AG04449 (cell line): Measurements from ENCODE around the gene RHOF.

Source experiments
- CTCF ChIA-PET: fragments of 350-600 bp; formaldehyde crosslinking; extraction: SDS; loops from one replicate; lab custom pipeline; 2021; ENCODE audit warnings: antibody characterized with exemption; lab: Yijun Ruan, JAX
- POLR2A ChIA-PET: fragments of 400-600, 350-600 bp; formaldehyde crosslinking; extraction: SDS; loops from one replicate; lab custom pipeline; 2020; ENCODE audit warnings: antibody characterized with exemption, inconsistent platforms; lab: Yijun Ruan, JAX
- DNase-seq: peaks from one replicate; pipeline ENCODE4 v3.0.0-alpha.2; 2010; ENCODE audit warnings: low read depth, low spot score
- H3K4me3 ChIP-seq: 2 replicates; pipeline ENCODE4 v1.5.1; 2011; ENCODE audit warnings: low read depth, mild to moderate bottlenecking, control low read depth, low read length
- CTCF ChIP-seq: IDR thresholded peaks from one replicate; pipeline ENCODE4 v1.5.1; 2011; ENCODE audit warnings: mild to moderate bottlenecking, moderate library complexity, low read length, control low read depth, inconsistent platforms; ENCODE audit not compliant: insufficient read depth; ENCODE audit errors: missing control alignments

Gene RHOF

GRCh38 chr12:121788176-121788818 is 5.2 kb downstream of the RHOF start:
- DNase-seq, result no peak
- no peak overlapping the region for H3K4me3 ChIP-seq
- ChIA-PET POLR2A (interaction anchor here (0.6 to 0.8 kb wide), 3 partner anchors 8 to 49 kb away, joined by 3 read pairs; no protein-coding TSS in a partner anchor), CTCF (interaction anchor here (1.1 to 32.5 kb wide), 6 partner anchors 11 to 101 kb away, joined by 3 to 1100 read pairs (median 18); partner anchors contain the start of genes RHOF and SETD1B)
- TF ChIP-seq CTCF, result no peak

GRCh38 chr12:121787063-121788025 is 6.1 kb downstream of the RHOF start:
- no peak for DNase-seq
- ChIA-PET POLR2A (interaction anchor here (0.6 to 0.9 kb wide), 4 partner anchors 9 to 50 kb away, joined by 3 to 4 read pairs (median 3); no protein-coding TSS in a partner anchor), CTCF (interaction anchor here (0.8 to 32.5 kb wide), 8 partner anchors 10 to 102 kb away, joined by 3 to 1100 read pairs (median 10); partner anchors contain the start of genes RHOF and SETD1B)
- no peak overlapping the region for H3K4me3 ChIP-seq
- no peak for TF ChIP-seq CTCF

- POLR2A ChIA-PET, result interaction anchor here (0.9 kb wide), 1 partner anchor 9 kb away, joined by 4 read pairs; no protein-coding TSS in a partner anchor
- no peak for DNase-seq
- no peak for TF ChIP-seq CTCF
- CTCF ChIA-PET, result interaction anchor here (1.3 to 32.5 kb wide), 6 partner anchors 10 to 101 kb away, joined by 4 to 1100 read pairs (median 18); partner anchors contain the start of genes RHOF and SETD1B
- H3K4me3 ChIP-seq, result no peak overlapping the region
Measured at GRCh38 chr12:121786440-121786825, 7.1 kb downstream of the RHOF start.

GRCh38 chr12:121784460-121784859 is 9.0 kb downstream of the RHOF start:
- no peak for TF ChIP-seq CTCF
- H3K4me3 ChIP-seq, result no peak overlapping the region
- POLR2A ChIA-PET, result interaction anchor here (0.5 to 1.0 kb wide), 3 partner anchors 9 to 22 kb away, joined by 3 to 5 read pairs (median 4); partner anchors contain the start of gene RHOF
- no peak for DNase-seq
- CTCF ChIA-PET, result interaction anchor here (0.6 to 32.5 kb wide), 5 partner anchors 9 to 232 kb away, joined by 3 to 1100 read pairs (median 4); partner anchors contain the start of genes RHOF and SETD1B

GRCh38 chr12:121783766-121784165 is 9.7 kb downstream of the RHOF start:
- CTCF ChIA-PET, result interaction anchor here (1.3 to 32.5 kb wide), 3 partner anchors 10 to 86 kb away, joined by 3 to 1100 read pairs (median 35); partner anchors contain the start of genes RHOF and SETD1B
- POLR2A ChIA-PET, result interaction anchor here (0.8 kb wide), 1 partner anchor 10 kb away, joined by 4 read pairs; the partner anchor contains the start of gene RHOF
- no peak for DNase-seq
- TF ChIP-seq CTCF, result no peak
- no peak overlapping the region for H3K4me3 ChIP-seq
